HG03442 (cell line): ENCODE results near the gene PADI3.

Source experiments
- ATAC-seq: cut with Tn5 transposase; IDR thresholded peaks from one replicate; pipeline ENCODE4 v1.9.1; 2021; ENCODE audit warnings: mild to moderate bottlenecking, moderate library complexity; ENCODE audit not compliant: unreplicated experiment

The PADI3 gene

GRCh38 chr1:17214876-17215544 lies 33.9 kb upstream of the PADI3 start:
- no peak for ATAC-seq

- no peak for ATAC-seq
These were observed 33.4 kb upstream of the PADI3 start for GRCh38 chr1:17215545-17215890.

- no peak for ATAC-seq
These were observed 32.8 kb upstream of the PADI3 start for GRCh38 chr1:17216078-17216477.

GRCh38 chr1:17217607-17218006 lies 31.3 kb upstream of the PADI3 start:
- ATAC-seq = no peak

- ATAC-seq = no peak
These were observed 30.0 kb upstream of the PADI3 start for GRCh38 chr1:17218939-17219338.

- no peak for ATAC-seq
These were observed 28.6 kb upstream of the PADI3 start for GRCh38 chr1:17220287-17220686.

GRCh38 chr1:17222557-17222956 lies 26.3 kb upstream of the PADI3 start:
- no peak for ATAC-seq

GRCh38 chr1:17224434-17224833 lies 24.5 kb upstream of the PADI3 start:
- ATAC-seq = no peak

GRCh38 chr1:17225140-17225539 lies 23.8 kb upstream of the PADI3 start:
- no peak for ATAC-seq

- ATAC-seq = no peak
These were observed 21.5 kb upstream of the PADI3 start for GRCh38 chr1:17227358-17227915.

- no peak for ATAC-seq
These were observed 20.3 kb upstream of the PADI3 start for GRCh38 chr1:17228619-17229018.

- ATAC-seq = no peak
These were observed 19.5 kb upstream of the PADI3 start for GRCh38 chr1:17229379-17229778.

GRCh38 chr1:17230106-17230505 lies 18.8 kb upstream of the PADI3 start:
- ATAC-seq = no peak

- ATAC-seq = no peak
These were observed 18.1 kb upstream of the PADI3 start for GRCh38 chr1:17230671-17231310.

GRCh38 chr1:17232759-17233661 lies 15.9 kb upstream of the PADI3 start:
- no peak for ATAC-seq

- no peak for ATAC-seq
These were observed 15.1 kb upstream of the PADI3 start for GRCh38 chr1:17233675-17234320.

- ATAC-seq = no peak
These were observed 14.5 kb upstream of the PADI3 start for GRCh38 chr1:17234405-17234804.

GRCh38 chr1:17235135-17235885 lies 13.6 kb upstream of the PADI3 start:
- no peak for ATAC-seq

- ATAC-seq = no peak
These were observed 11.9 kb upstream of the PADI3 start for GRCh38 chr1:17236779-17237560.

GRCh38 chr1:17237561-17237903 lies 11.4 kb upstream of the PADI3 start:
- no peak for ATAC-seq
